SK-N-SH treated with all-trans-retinoic acid at 6 μM for 48 hours (cell line): ENCODE measurements around the gene SYT3.

Experiments used
- ATAC-seq: fragments of 200-7000 bp; cut with Tn5 transposase; 3 replicates; pipeline ENCODE4 v1.9.1; 2020; ENCODE audit warnings: mild to moderate bottlenecking, moderate library complexity
- ARNTL ChIP-seq: fragments of 450-650 bp; formaldehyde crosslinking; IDR thresholded peaks from 2 replicates; pipeline ENCODE4 v1.5.0; 2020; ENCODE audit warnings: low read depth, mild to moderate bottlenecking, moderate library complexity, borderline replicate concordance
- BACH2 ChIP-seq: fragments of 250-450 bp; sonication (Bioruptor Pico); IDR thresholded peaks from 2 replicates; pipeline ENCODE4 v1.9.0; 2021; ENCODE audit warnings: mild to moderate bottlenecking, borderline replicate concordance
- ESRRG ChIP-seq: fragments of 250-450 bp; sonication (Bioruptor Pico); IDR thresholded peaks from 2 replicates; pipeline ENCODE4 v1.6.1; 2021; ENCODE audit warnings: mild to moderate bottlenecking
- GLIS3 ChIP-seq: fragments of 250-450 bp; sonication (Bioruptor Pico); IDR thresholded peaks from 2 replicates; pipeline ENCODE4 v1.5.0; 2020; ENCODE audit warnings: mild to moderate bottlenecking, moderate library complexity
- ISL1 ChIP-seq: fragments of 250-450 bp; sonication (Bioruptor Pico); IDR thresholded peaks from 2 replicates; pipeline ENCODE4 v2.1.2; 2022; ENCODE audit warnings: mild to moderate bottlenecking, moderate library complexity
- OSR1 ChIP-seq: fragments of 250-450 bp; sonication (Bioruptor Pico); IDR thresholded peaks from 2 replicates; pipeline ENCODE4 v1.8.0; 2022; ENCODE audit warnings: moderate library complexity, mild to moderate bottlenecking, inconsistent platforms
- PPARA ChIP-seq: fragments of 250-450 bp; sonication (Bioruptor Pico); IDR thresholded peaks from 2 replicates; pipeline ENCODE4 v1.5.0; 2020; ENCODE audit warnings: mild to moderate bottlenecking, borderline replicate concordance
- RARB ChIP-seq: fragments of 250-450 bp; sonication (Bioruptor Pico); IDR thresholded peaks from 2 replicates; pipeline ENCODE4 v1.8.0; 2021; ENCODE audit warnings: mild to moderate bottlenecking, moderate library complexity
- SNAI2 ChIP-seq: fragments of 250-450 bp; sonication (Bioruptor Pico); IDR thresholded peaks from 2 replicates; pipeline ENCODE4 v1.5.0; 2020; ENCODE audit warnings: mild to moderate bottlenecking, moderate library complexity
- TCF4 ChIP-seq: fragments of 250-450 bp; sonication (Bioruptor Pico); IDR thresholded peaks from 2 replicates; pipeline ENCODE4 v1.8.0; 2021; ENCODE audit warnings: mild to moderate bottlenecking, moderate library complexity, borderline replicate concordance
- TOX ChIP-seq: fragments of 250-450 bp; sonication (Bioruptor Pico); IDR thresholded peaks from 2 replicates; pipeline ENCODE4 v1.8.0; 2021; ENCODE audit warnings: mild to moderate bottlenecking, moderate library complexity, borderline replicate concordance
- ZC3H10 ChIP-seq: fragments of 250-450 bp; sonication (Bioruptor Pico); IDR thresholded peaks from 2 replicates; pipeline ENCODE4 v1.5.1; 2021; ENCODE audit warnings: mild to moderate bottlenecking, moderate library complexity
- ZFP3 ChIP-seq: fragments of 250-450 bp; sonication (Bioruptor Pico); IDR thresholded peaks from 2 replicates; pipeline ENCODE4 v1.5.0; 2020; ENCODE audit warnings: mild to moderate bottlenecking, moderate library complexity
- ZFP30 ChIP-seq: fragments of 450-650 bp; formaldehyde crosslinking; IDR thresholded peaks from 2 replicates; pipeline ENCODE4 v1.5.0; 2022; ENCODE audit warnings: mild to moderate bottlenecking, moderate library complexity
- ZNF565 ChIP-seq: fragments of 450-650 bp; formaldehyde crosslinking; conservative IDR thresholded peaks from 2 replicates; pipeline ENCODE4 v1.5.0; 2020; ENCODE audit warnings: low read depth, mild to moderate bottlenecking, moderate library complexity
- ZNF8 ChIP-seq: fragments of 450-650 bp; formaldehyde crosslinking; IDR thresholded peaks from 2 replicates; pipeline ENCODE4 v1.5.0; 2020; ENCODE audit warnings: mild to moderate bottlenecking, moderate library complexity
- TF ChIP-seq, protein P1 (sequence below): fragments of 250-450 bp; sonication (Bioruptor Pico); IDR thresholded peaks from 2 replicates; pipeline ENCODE4 v1.5.1; 2021; ENCODE audit warnings: mild to moderate bottlenecking, moderate library complexity
- TF ChIP-seq, protein P2 (sequence below): fragments of 250-450 bp; sonication (Bioruptor Pico); IDR thresholded peaks from 2 replicates; pipeline ENCODE4 v1.8.0; 2020; ENCODE audit warnings: mild to moderate bottlenecking, moderate library complexity, borderline replicate concordance
- TF ChIP-seq, protein P3 (sequence below): fragments of 250-450 bp; sonication (Bioruptor Pico); IDR thresholded peaks from 2 replicates; pipeline ENCODE4 v1.5.0; 2020; ENCODE audit warnings: mild to moderate bottlenecking, moderate library complexity
- TF ChIP-seq, protein P4 (sequence below): fragments of 250-450 bp; sonication (Bioruptor Pico); IDR thresholded peaks from 2 replicates; pipeline ENCODE4 v1.5.1; 2020; ENCODE audit warnings: low read depth, mild to moderate bottlenecking, moderate library complexity
- TF ChIP-seq, protein P5 (sequence below): fragments of 250-450 bp; sonication (Bioruptor Pico); IDR thresholded peaks from 2 replicates; pipeline ENCODE4 v1.8.0; 2021; ENCODE audit warnings: low read depth, mild to moderate bottlenecking, moderate library complexity, borderline replicate concordance

The SYT3 gene

DNA sequence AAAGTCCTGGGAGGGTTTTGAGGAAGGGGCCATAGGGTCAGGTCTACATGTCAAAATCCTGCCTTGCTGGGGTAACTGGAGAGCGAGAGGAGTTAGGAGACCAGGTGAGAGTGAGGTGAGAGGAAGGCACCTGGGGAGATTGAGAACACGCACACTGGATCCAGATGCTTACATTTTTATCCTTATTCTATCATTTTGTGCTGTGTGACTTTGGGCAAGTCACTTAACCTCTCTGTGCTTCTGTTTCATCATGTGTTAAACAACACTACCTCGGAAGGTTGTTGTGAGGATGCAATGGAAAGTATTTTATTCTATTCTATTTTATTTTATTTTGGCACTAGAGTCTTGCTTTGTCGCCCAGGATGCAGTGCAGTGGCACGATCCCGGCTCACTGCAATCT lies 13.0 kb upstream of the SYT3 start:
- no peak for ATAC-seq
- TF ChIP-seq TCF4 (CRISPR knock-in tag) = no peak
- TF ChIP-seq GLIS3 (CRISPR knock-in tag) = no peak
- no peak for TF ChIP-seq SNAI2
- TF ChIP-seq ISL1 (CRISPR knock-in tag) = no peak
- no peak for TF ChIP-seq ZFP30 (CRISPR knock-in tag)
- no peak for TF ChIP-seq ARNTL (CRISPR knock-in tag)
- TF ChIP-seq, protein P1, sequence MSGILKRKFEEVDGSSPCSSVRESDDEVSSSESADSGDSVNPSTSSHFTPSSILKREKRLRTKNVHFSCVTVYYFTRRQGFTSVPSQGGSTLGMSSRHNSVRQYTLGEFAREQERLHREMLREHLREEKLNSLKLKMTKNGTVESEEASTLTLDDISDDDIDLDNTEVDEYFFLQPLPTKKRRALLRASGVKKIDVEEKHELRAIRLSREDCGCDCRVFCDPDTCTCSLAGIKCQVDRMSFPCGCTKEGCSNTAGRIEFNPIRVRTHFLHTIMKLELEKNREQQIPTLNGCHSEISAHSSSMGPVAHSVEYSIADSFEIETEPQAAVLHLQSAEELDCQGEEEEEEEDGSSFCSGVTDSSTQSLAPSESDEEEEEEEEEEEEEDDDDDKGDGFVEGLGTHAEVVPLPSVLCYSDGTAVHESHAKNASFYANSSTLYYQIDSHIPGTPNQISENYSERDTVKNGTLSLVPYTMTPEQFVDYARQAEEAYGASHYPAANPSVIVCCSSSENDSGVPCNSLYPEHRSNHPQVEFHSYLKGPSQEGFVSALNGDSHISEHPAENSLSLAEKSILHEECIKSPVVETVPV (CRISPR knock-in tag) = no peak
- TF ChIP-seq, protein P2, sequence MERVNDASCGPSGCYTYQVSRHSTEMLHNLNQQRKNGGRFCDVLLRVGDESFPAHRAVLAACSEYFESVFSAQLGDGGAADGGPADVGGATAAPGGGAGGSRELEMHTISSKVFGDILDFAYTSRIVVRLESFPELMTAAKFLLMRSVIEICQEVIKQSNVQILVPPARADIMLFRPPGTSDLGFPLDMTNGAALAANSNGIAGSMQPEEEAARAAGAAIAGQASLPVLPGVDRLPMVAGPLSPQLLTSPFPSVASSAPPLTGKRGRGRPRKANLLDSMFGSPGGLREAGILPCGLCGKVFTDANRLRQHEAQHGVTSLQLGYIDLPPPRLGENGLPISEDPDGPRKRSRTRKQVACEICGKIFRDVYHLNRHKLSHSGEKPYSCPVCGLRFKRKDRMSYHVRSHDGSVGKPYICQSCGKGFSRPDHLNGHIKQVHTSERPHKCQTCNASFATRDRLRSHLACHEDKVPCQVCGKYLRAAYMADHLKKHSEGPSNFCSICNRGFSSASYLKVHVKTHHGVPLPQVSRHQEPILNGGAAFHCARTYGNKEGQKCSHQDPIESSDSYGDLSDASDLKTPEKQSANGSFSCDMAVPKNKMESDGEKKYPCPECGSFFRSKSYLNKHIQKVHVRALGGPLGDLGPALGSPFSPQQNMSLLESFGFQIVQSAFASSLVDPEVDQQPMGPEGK (CRISPR knock-in tag) = no peak
- TF ChIP-seq, protein P3, sequence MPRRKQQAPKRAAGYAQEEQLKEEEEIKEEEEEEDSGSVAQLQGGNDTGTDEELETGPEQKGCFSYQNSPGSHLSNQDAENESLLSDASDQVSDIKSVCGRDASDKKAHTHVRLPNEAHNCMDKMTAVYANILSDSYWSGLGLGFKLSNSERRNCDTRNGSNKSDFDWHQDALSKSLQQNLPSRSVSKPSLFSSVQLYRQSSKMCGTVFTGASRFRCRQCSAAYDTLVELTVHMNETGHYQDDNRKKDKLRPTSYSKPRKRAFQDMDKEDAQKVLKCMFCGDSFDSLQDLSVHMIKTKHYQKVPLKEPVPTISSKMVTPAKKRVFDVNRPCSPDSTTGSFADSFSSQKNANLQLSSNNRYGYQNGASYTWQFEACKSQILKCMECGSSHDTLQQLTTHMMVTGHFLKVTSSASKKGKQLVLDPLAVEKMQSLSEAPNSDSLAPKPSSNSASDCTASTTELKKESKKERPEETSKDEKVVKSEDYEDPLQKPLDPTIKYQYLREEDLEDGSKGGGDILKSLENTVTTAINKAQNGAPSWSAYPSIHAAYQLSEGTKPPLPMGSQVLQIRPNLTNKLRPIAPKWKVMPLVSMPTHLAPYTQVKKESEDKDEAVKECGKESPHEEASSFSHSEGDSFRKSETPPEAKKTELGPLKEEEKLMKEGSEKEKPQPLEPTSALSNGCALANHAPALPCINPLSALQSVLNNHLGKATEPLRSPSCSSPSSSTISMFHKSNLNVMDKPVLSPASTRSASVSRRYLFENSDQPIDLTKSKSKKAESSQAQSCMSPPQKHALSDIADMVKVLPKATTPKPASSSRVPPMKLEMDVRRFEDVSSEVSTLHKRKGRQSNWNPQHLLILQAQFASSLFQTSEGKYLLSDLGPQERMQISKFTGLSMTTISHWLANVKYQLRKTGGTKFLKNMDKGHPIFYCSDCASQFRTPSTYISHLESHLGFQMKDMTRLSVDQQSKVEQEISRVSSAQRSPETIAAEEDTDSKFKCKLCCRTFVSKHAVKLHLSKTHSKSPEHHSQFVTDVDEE (CRISPR knock-in tag) = no peak
- no peak for TF ChIP-seq ZNF565 (CRISPR knock-in tag)
- no peak for TF ChIP-seq RARB
- no peak for TF ChIP-seq OSR1
- TF ChIP-seq, protein P4, sequence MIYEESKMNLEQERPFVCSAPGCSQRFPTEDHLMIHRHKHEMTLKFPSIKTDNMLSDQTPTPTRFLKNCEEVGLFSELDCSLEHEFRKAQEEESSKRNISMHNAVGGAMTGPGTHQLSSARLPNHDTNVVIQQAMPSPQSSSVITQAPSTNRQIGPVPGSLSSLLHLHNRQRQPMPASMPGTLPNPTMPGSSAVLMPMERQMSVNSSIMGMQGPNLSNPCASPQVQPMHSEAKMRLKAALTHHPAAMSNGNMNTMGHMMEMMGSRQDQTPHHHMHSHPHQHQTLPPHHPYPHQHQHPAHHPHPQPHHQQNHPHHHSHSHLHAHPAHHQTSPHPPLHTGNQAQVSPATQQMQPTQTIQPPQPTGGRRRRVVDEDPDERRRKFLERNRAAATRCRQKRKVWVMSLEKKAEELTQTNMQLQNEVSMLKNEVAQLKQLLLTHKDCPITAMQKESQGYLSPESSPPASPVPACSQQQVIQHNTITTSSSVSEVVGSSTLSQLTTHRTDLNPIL (CRISPR knock-in tag) = no peak
- no peak for TF ChIP-seq ZNF8
- TF ChIP-seq ZFP3 (CRISPR knock-in tag) = no peak
- TF ChIP-seq ESRRG (CRISPR knock-in tag) = no peak
- no peak for TF ChIP-seq BACH2 (CRISPR knock-in tag)
- TF ChIP-seq PPARA = no peak
- TF ChIP-seq, protein P5, sequence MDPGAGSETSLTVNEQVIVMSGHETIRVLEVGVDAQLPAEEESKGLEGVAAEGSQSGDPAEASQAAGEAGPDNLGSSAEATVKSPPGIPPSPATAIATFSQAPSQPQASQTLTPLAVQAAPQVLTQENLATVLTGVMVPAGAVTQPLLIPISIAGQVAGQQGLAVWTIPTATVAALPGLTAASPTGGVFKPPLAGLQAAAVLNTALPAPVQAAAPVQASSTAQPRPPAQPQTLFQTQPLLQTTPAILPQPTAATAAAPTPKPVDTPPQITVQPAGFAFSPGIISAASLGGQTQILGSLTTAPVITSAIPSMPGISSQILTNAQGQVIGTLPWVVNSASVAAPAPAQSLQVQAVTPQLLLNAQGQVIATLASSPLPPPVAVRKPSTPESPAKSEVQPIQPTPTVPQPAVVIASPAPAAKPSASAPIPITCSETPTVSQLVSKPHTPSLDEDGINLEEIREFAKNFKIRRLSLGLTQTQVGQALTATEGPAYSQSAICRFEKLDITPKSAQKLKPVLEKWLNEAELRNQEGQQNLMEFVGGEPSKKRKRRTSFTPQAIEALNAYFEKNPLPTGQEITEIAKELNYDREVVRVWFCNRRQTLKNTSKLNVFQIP (CRISPR knock-in tag) = no peak
- no peak for TF ChIP-seq TOX (CRISPR knock-in tag)

DNA sequence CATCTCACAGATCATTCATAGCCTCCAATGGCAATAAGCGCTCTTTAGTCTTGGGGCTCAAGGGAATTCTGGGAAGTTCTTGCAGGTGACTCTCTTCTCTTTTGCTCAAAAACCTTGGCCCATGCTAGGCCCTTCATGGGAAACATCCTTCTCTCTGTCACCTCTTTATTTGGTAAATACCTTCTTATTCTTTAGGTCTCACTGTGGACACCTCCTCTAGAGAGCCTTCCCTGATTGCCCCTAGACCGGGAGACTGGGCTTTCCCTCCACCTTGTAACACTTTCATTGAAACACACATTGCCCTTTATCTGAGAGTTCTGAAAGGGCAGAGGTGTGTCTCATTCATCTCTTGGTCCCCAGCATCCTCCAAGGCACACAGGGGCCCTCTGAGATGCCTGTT lies 11.5 kb upstream of the SYT3 start:
- TF ChIP-seq ZNF565 (CRISPR knock-in tag) (no peak), ZC3H10 (no peak)
- ATAC-seq = no peak

DNA sequence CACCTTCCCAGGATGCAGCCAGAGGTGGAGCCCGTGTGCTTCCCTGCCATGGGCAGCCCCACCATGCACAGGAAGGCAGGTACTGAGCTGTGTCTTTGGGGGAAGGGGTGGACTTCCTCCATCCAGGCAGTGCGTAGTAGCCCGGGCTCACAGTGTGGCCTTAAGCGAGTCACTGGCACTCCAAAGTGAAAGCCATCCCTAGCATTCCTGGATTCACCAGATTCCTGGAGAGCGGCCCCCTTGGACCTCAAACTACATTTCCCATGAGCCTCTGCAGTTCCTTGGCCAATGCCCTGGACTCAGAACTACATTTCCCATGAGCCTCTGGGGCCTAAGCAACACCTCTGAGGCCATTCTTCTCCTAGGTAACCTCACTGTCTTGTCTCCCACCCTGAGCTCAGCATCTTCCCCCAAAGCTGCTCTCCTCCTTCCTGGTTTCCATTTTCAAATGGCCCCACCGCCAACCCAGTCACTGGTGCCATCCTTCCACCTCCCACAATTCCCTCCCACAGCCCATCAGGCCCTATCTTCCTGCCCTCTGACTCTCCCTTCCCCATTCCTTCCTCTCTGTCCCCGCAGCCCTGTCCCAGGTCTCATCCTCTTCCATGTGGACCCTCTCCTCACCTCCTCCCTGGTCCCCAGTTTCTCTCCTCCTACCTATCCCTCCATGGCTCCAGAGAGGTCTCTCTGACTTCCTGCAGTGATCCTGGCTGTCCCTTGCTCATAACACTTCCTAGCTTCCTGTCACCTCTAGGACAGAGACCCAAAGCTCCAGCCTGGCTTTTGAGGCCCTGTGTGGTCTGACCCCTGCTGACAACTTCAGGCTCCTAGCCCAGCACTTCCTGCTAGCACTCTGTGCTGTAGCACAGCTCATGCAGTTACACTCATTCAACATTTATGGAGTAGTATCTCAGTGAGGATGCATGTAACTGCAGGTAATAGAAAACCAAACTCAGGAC lies 10.0 kb upstream of the SYT3 start, which contains the start of gene C19orf81:
Gene C19orf81 (plus strand): TSS at position 13 of the 959 bp plus-strand sequence. CDS start 0 bp downstream, at position 13.
- TF ChIP-seq, protein P5 (CRISPR knock-in tag) = no peak
- TF ChIP-seq ZFP3 (CRISPR knock-in tag) (no peak), TCF4 (CRISPR knock-in tag) (no peak), ESRRG (CRISPR knock-in tag) (no peak), ARNTL (CRISPR knock-in tag) (no peak), ZFP30 (CRISPR knock-in tag) (no peak), PPARA (no peak), OSR1 (no peak), GLIS3 (CRISPR knock-in tag) (no peak)
- TF ChIP-seq, protein P2 (CRISPR knock-in tag) = no peak
- ATAC-seq = peak; percentile 74
